Measurements from ENCODE around the gene ARFGAP3.

DNA sequence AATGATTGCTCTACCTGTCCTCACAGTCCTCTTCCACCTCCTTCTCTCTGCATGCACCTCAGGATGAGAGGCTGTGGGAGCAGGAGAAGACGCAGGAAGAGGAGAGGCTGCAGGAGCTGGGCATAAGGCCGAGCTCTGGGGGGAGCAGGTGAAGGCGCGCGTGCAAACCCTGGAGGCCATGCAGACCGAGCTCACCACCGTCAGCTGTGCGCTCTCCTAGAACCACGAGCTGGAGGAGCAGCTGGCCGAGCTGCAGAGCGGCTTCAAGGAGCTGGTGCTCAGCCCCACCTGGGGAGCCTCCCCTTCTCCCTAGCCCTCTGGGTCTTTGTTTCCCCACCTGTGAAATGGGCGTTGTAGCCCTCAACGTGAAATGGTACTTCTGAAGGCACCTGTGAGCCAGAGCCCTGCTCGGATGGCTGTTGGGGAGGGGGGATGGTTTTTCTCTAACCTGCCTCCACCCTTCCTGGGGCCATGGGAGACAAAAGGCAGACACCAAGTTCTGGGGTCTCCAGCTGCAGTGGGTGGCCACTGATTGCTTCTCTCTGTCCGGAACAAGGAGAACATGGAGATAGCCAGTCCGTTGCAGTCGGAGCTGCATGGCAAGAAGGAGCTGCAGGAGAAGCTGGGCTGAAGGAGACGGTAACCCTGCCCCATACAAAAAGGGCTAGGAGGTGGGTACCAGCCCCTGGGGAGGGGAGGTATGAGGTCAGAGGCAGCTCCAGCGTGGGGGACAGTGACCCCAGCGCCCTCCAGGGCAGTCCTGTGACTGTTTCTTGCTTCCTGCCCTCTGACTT lies 71.2 kb downstream of the ARFGAP3 start:
- TF ChIP-seq, protein P1, sequence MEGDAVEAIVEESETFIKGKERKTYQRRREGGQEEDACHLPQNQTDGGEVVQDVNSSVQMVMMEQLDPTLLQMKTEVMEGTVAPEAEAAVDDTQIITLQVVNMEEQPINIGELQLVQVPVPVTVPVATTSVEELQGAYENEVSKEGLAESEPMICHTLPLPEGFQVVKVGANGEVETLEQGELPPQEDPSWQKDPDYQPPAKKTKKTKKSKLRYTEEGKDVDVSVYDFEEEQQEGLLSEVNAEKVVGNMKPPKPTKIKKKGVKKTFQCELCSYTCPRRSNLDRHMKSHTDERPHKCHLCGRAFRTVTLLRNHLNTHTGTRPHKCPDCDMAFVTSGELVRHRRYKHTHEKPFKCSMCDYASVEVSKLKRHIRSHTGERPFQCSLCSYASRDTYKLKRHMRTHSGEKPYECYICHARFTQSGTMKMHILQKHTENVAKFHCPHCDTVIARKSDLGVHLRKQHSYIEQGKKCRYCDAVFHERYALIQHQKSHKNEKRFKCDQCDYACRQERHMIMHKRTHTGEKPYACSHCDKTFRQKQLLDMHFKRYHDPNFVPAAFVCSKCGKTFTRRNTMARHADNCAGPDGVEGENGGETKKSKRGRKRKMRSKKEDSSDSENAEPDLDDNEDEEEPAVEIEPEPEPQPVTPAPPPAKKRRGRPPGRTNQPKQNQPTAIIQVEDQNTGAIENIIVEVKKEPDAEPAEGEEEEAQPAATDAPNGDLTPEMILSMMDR (IDR thresholded peaks at IDR 0.05), result no peak
- TF ChIP-seq POLR2A (IDR thresholded peaks at IDR 0.05), result no peak

All from tibial nerve (tissue), 3 donors.